ENCODE measurements around the gene OR51F1.
"Not testable (repeated sequence)": the region's sequence is repeated elsewhere in the genome, so short reads cannot be mapped to it uniquely, and the experiment has no call there.

- not testable (repeated sequence) for TF ChIP-seq CTCF (conservative IDR thresholded peaks at IDR 0.05); EZH2 (IDR thresholded peaks at IDR 0.05; ENCODE audit: low read depth)
These were observed 31.6 kb upstream of the OR51F1 start for GRCh38 chr11:4801316-4801715.

Data from PC-9 (cell line).